GM23338 (cell line): ENCODE data around the gene FGFR2.

Experiments
- CREB1 ChIP-seq: fragments of 250-450 bp; sonication (Bioruptor Pico); IDR thresholded peaks from 2 replicates; pipeline ENCODE4 v1.5.0; 2020; ENCODE audit warnings: low read depth, mild to moderate bottlenecking, moderate library complexity
- EZH2 ChIP-seq: fragments of 200-600 bp; sonication (generic); IDR thresholded peaks from one replicate; pipeline ENCODE4 v1.8.0; 2017; ENCODE audit warnings: antibody characterized with exemption, mild to moderate bottlenecking, low read depth; ENCODE audit not compliant: unreplicated experiment
- EZH2phosphoT487 ChIP-seq: fragments of 200-600 bp; sonication (generic); IDR thresholded peaks from one replicate; pipeline ENCODE4 v1.8.1; 2018; ENCODE audit warnings: antibody characterized with exemption; ENCODE audit not compliant: unreplicated experiment
- JUNB ChIP-seq: IDR thresholded peaks from one replicate; pipeline ENCODE4 v1.6.1; 2016; ENCODE audit warnings: antibody characterized with exemption; ENCODE audit not compliant: unreplicated experiment
- NANOG ChIP-seq: IDR thresholded peaks from 2 replicates; pipeline ENCODE4 v1.6.1; 2016; ENCODE audit warnings: antibody characterized with exemption, borderline replicate concordance
- POLR2AphosphoS5 ChIP-seq: IDR thresholded peaks from 2 replicates; pipeline ENCODE4 v1.6.1; 2016; ENCODE audit warnings: antibody characterized with exemption, low read depth
- STAT1 ChIP-seq: IDR thresholded peaks from one replicate; pipeline ENCODE4 v1.6.1; 2016; ENCODE audit warnings: antibody characterized with exemption; ENCODE audit not compliant: unreplicated experiment
- ZNF114 ChIP-seq: fragments of 250-450 bp; sonication (Bioruptor Pico); IDR thresholded peaks from 2 replicates; pipeline ENCODE4 v1.5.0; 2020; ENCODE audit warnings: mild to moderate bottlenecking, moderate library complexity
- ZNF331 ChIP-seq: fragments of 250-450 bp; sonication (Bioruptor Pico); IDR thresholded peaks from 2 replicates; pipeline ENCODE4 v1.5.0; 2020; ENCODE audit warnings: low read depth, mild to moderate bottlenecking, moderate library complexity
- TF ChIP-seq, protein P1 (sequence below), 2 experiments: fragments of 200-600 bp in 1 of 2; sonication (generic) in 1 of 2; conservative IDR thresholded peaks; 2 replicates each; pipeline versions ENCODE4 v1.5.1 to v1.6.1; 2016 to 2017; ENCODE audit warnings: antibody characterized with exemption in 2 of 2, low read depth in 2 of 2, mild to moderate bottlenecking in 2 of 2, moderate library complexity in 1 of 2
- TF ChIP-seq, protein P2 (sequence below): IDR thresholded peaks from 2 replicates; pipeline ENCODE4 v1.6.1; 2016; ENCODE audit warnings: antibody characterized with exemption
- TF ChIP-seq, protein P3 (sequence below): IDR thresholded peaks from one replicate; pipeline ENCODE4 v1.6.1; 2018; ENCODE audit warnings: antibody characterized with exemption; ENCODE audit not compliant: unreplicated experiment
- TF ChIP-seq, protein P4 (sequence below): fragments of 250-450 bp; sonication (Bioruptor Pico); IDR thresholded peaks from 2 replicates; pipeline ENCODE4 v1.5.0; 2020; ENCODE audit warnings: mild to moderate bottlenecking, moderate library complexity

DNA sequence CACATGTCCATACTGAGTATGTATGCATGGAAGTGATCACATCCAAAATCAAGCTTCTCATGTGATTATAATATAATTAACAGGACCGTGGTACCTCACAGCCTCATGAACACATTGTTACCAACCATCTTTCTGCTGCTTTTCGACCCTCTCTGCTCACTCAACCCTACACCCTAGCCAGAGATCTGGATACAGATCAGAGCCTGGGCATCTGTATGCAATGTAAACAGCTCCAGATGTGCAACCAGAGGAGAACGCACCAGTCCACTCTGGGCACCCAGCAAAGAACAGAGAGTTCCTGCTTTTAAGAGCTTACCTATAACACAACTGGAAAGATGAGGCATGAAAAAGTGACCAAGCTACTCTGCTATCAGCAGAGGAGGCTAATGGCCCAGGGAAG is 145.1 kb downstream of the FGFR2 start:
- TF ChIP-seq, protein P1, sequence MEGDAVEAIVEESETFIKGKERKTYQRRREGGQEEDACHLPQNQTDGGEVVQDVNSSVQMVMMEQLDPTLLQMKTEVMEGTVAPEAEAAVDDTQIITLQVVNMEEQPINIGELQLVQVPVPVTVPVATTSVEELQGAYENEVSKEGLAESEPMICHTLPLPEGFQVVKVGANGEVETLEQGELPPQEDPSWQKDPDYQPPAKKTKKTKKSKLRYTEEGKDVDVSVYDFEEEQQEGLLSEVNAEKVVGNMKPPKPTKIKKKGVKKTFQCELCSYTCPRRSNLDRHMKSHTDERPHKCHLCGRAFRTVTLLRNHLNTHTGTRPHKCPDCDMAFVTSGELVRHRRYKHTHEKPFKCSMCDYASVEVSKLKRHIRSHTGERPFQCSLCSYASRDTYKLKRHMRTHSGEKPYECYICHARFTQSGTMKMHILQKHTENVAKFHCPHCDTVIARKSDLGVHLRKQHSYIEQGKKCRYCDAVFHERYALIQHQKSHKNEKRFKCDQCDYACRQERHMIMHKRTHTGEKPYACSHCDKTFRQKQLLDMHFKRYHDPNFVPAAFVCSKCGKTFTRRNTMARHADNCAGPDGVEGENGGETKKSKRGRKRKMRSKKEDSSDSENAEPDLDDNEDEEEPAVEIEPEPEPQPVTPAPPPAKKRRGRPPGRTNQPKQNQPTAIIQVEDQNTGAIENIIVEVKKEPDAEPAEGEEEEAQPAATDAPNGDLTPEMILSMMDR (conservative IDR thresholded peaks at IDR 0.05; ENCODE audit: low read depth in 2 of 2): no peak
- TF ChIP-seq EZH2: no peak
- no peak for TF ChIP-seq EZH2phosphoT487
- no peak for TF ChIP-seq ZNF331 (CRISPR knock-in tag)
- no peak for TF ChIP-seq JUNB
- TF ChIP-seq POLR2AphosphoS5: no peak
- TF ChIP-seq CREB1: no peak
- no peak for TF ChIP-seq STAT1
- TF ChIP-seq, protein P2, sequence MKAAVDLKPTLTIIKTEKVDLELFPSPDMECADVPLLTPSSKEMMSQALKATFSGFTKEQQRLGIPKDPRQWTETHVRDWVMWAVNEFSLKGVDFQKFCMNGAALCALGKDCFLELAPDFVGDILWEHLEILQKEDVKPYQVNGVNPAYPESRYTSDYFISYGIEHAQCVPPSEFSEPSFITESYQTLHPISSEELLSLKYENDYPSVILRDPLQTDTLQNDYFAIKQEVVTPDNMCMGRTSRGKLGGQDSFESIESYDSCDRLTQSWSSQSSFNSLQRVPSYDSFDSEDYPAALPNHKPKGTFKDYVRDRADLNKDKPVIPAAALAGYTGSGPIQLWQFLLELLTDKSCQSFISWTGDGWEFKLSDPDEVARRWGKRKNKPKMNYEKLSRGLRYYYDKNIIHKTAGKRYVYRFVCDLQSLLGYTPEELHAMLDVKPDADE: no peak
- TF ChIP-seq, protein P3, sequence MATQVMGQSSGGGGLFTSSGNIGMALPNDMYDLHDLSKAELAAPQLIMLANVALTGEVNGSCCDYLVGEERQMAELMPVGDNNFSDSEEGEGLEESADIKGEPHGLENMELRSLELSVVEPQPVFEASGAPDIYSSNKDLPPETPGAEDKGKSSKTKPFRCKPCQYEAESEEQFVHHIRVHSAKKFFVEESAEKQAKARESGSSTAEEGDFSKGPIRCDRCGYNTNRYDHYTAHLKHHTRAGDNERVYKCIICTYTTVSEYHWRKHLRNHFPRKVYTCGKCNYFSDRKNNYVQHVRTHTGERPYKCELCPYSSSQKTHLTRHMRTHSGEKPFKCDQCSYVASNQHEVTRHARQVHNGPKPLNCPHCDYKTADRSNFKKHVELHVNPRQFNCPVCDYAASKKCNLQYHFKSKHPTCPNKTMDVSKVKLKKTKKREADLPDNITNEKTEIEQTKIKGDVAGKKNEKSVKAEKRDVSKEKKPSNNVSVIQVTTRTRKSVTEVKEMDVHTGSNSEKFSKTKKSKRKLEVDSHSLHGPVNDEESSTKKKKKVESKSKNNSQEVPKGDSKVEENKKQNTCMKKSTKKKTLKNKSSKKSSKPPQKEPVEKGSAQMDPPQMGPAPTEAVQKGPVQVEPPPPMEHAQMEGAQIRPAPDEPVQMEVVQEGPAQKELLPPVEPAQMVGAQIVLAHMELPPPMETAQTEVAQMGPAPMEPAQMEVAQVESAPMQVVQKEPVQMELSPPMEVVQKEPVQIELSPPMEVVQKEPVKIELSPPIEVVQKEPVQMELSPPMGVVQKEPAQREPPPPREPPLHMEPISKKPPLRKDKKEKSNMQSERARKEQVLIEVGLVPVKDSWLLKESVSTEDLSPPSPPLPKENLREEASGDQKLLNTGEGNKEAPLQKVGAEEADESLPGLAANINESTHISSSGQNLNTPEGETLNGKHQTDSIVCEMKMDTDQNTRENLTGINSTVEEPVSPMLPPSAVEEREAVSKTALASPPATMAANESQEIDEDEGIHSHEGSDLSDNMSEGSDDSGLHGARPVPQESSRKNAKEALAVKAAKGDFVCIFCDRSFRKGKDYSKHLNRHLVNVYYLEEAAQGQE: no peak
- TF ChIP-seq NANOG: no peak
- TF ChIP-seq, protein P4, sequence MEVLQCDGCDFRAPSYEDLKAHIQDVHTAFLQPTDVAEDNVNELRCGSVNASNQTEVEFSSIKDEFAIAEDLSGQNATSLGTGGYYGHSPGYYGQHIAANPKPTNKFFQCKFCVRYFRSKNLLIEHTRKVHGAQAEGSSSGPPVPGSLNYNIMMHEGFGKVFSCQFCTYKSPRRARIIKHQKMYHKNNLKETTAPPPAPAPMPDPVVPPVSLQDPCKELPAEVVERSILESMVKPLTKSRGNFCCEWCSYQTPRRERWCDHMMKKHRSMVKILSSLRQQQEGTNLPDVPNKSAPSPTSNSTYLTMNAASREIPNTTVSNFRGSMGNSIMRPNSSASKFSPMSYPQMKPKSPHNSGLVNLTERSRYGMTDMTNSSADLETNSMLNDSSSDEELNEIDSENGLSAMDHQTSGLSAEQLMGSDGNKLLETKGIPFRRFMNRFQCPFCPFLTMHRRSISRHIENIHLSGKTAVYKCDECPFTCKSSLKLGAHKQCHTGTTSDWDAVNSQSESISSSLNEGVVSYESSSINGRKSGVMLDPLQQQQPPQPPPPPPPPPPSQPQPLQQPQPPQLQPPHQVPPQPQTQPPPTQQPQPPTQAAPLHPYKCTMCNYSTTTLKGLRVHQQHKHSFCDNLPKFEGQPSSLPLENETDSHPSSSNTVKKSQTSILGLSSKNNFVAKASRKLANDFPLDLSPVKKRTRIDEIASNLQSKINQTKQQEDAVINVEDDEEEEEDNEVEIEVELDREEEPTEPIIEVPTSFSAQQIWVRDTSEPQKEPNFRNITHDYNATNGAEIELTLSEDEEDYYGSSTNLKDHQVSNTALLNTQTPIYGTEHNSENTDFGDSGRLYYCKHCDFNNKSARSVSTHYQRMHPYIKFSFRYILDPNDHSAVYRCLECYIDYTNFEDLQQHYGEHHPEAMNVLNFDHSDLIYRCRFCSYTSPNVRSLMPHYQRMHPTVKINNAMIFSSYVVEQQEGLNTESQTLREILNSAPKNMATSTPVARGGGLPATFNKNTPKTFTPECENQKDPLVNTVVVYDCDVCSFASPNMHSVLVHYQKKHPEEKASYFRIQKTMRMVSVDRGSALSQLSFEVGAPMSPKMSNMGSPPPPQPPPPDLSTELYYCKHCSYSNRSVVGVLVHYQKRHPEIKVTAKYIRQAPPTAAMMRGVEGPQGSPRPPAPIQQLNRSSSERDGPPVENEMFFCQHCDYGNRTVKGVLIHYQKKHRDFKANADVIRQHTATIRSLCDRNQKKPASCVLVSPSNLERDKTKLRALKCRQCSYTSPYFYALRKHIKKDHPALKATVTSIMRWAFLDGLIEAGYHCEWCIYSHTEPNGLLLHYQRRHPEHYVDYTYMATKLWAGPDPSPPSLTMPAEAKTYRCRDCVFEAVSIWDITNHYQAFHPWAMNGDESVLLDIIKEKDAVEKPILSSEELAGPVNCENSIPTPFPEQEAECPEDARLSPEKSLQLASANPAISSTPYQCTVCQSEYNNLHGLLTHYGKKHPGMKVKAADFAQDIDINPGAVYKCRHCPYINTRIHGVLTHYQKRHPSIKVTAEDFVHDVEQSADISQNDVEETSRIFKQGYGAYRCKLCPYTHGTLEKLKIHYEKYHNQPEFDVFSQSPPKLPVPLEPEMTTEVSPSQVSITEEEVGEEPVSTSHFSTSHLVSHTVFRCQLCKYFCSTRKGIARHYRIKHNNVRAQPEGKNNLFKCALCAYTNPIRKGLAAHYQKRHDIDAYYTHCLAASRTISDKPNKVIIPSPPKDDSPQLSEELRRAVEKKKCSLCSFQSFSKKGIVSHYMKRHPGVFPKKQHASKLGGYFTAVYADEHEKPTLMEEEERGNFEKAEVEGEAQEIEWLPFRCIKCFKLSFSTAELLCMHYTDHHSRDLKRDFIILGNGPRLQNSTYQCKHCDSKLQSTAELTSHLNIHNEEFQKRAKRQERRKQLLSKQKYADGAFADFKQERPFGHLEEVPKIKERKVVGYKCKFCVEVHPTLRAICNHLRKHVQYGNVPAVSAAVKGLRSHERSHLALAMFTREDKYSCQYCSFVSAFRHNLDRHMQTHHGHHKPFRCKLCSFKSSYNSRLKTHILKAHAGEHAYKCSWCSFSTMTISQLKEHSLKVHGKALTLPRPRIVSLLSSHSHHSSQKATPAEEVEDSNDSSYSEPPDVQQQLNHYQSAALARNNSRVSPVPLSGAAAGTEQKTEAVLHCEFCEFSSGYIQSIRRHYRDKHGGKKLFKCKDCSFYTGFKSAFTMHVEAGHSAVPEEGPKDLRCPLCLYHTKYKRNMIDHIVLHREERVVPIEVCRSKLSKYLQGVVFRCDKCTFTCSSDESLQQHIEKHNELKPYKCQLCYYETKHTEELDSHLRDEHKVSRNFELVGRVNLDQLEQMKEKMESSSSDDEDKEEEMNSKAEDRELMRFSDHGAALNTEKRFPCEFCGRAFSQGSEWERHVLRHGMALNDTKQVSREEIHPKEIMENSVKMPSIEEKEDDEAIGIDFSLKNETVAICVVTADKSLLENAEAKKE: no peak
- no peak for TF ChIP-seq ZNF114
